ENCODE results near the gene MUS81. TPM values are rescaled to one million over a fixed set of nuclear protein-coding genes. Genes with fewer than 3 reads are reported as not detected.

Gene MUS81
- total RNA-seq, 2 experiments from 2014 or later = 54.7 to 60.2 TPM

GRCh38 chr11:65868907-65869306 lies 8.7 kb downstream of the MUS81 start:
- Mint-ChIP-seq H3K27ac (no peak overlapping the region), H3K9me3 (no peaks in the 10 kb centered on the region), H3K4me3 (no peak overlapping the region), H3K27me3 (no peaks in the 10 kb centered on the region), H3K4me1 (ENCODE audit: low read depth) (peaks cover 29% of the 10 kb centered on the region), H3K36me3 (ENCODE audit: low read depth) (peaks cover 14% of the 10 kb centered on the region)
- ATAC-seq (no peak), DNase-seq (no peak)
- CTCF ChIA-PET = interaction anchor here (1.4 to 7.1 kb wide), 4 partner anchors 9 to 157 kb away, joined by 4 to 153 read pairs (median 34); partner anchors contain the start of genes CCDC85B, CFL1, FIBP and KAT5
- intact Hi-C loops (cut with micrococcal nuclease) = no loop called here
- POLR2A ChIA-PET = interaction anchor here (10.6 to 29.8 kb wide), 2 partner anchors 12 to 21 kb away, joined by 182 to 560 read pairs; partner anchors contain the start of genes CCDC85B, CFL1, CTSW and FIBP
- no peak for TF ChIP-seq CTCF (IDR thresholded peaks at IDR 0.05)

GRCh38 chr11:65869643-65870306 lies 9.5 kb downstream of the MUS81 start:
- no peak for ATAC-seq
- POLR2A ChIA-PET = interaction anchor here (10.6 to 29.8 kb wide), 2 partner anchors 12 to 20 kb away, joined by 182 to 560 read pairs; partner anchors contain the start of genes CCDC85B, CFL1, CTSW and FIBP
- no peak for TF ChIP-seq CTCF (IDR thresholded peaks at IDR 0.05)

GRCh38 chr11:65870307-65870658 lies 10.1 kb downstream of the MUS81 start:
- Mint-ChIP-seq H3K4me1 (ENCODE audit: low read depth) (peaks cover 30% of the 10 kb centered on the region), H3K9me3 (no peaks in the 10 kb centered on the region), H3K36me3 (ENCODE audit: low read depth) (peaks cover 9% of the 10 kb centered on the region), H3K4me3 (no peak overlapping the region), H3K27ac (no peak overlapping the region), H3K27me3 (no peaks in the 10 kb centered on the region)
- DNase-seq (no peak), ATAC-seq (no peak)
- intact Hi-C loops (cut with micrococcal nuclease) = no loop called here
- ChIA-PET POLR2A (interaction anchor here (10.6 to 29.8 kb wide), 2 partner anchors 13 to 19 kb away, joined by 182 to 560 read pairs; partner anchors contain the start of genes CCDC85B, CFL1, CTSW and FIBP), CTCF (interaction anchor here (0.9 to 7.1 kb wide), 5 partner anchors 8 to 159 kb away, joined by 3 to 153 read pairs (median 7); partner anchors contain the start of genes CCDC85B, CFL1, FIBP and KAT5)
- no peak for TF ChIP-seq CTCF (IDR thresholded peaks at IDR 0.05)

More at GRCh38 chr11:65869643-65870306, 9.5 kb downstream of the MUS81 start:
- Mint-ChIP-seq H3K36me3 (ENCODE audit: low read depth) (peaks cover 12% of the 10 kb centered on the region), H3K27ac (no peak overlapping the region), H3K27me3 (no peaks in the 10 kb centered on the region), H3K4me3 (no peak overlapping the region), H3K9me3 (no peaks in the 10 kb centered on the region), H3K4me1 (ENCODE audit: low read depth) (peaks cover 30% of the 10 kb centered on the region)
- no peak for DNase-seq
- CTCF ChIA-PET = interaction anchor here (0.9 to 7.1 kb wide), 5 partner anchors 10 to 158 kb away, joined by 3 to 153 read pairs (median 7); partner anchors contain the start of genes CCDC85B, CFL1, FIBP and KAT5
- intact Hi-C loops (cut with micrococcal nuclease) = no loop called here

- Mint-ChIP-seq H3K4me3 (no peak overlapping the region), H3K27me3 (no peaks in the 10 kb centered on the region), H3K36me3 (ENCODE audit: low read depth) (peaks cover 9% of the 10 kb centered on the region), H3K4me1 (ENCODE audit: low read depth) (peaks cover 30% of the 10 kb centered on the region), H3K27ac (no peak overlapping the region), H3K9me3 (no peaks in the 10 kb centered on the region)
- no peak for TF ChIP-seq CTCF (IDR thresholded peaks at IDR 0.05)
- POLR2A ChIA-PET = interaction anchor here (0.7 to 29.8 kb wide), 6 partner anchors 14 to 283 kb away, joined by 3 to 560 read pairs (median 4); partner anchors contain the start of genes CCDC85B, CFL1, CTSW and FIBP
- CTCF ChIA-PET = interaction anchor here (0.9 to 7.1 kb wide), 7 partner anchors 8 to 160 kb away, joined by 3 to 153 read pairs (median 6); partner anchors contain the start of genes CCDC85B, CFL1, FIBP and KAT5
- ATAC-seq (no peak), DNase-seq (no peak)
- intact Hi-C loops (cut with micrococcal nuclease) = no loop called here
Observed at GRCh38 chr11:65870706-65871681, 10.8 kb downstream of the MUS81 start.

Measured in activated CD8-positive, alpha-beta T cell treated with anti-CD3 and anti-CD28 coated beads for 36 hours (primary cell).